Stimulated activated naive CD8-positive, alpha-beta T cell treated with anti-CD3 and anti-CD28 coated beads, Interleukin-15, Interleukin-2, amounts not matched to agents 100 ng/mL and 50 ng/mL, for 24 hours (primary cell): Measurements from ENCODE around the gene ANKRD40CL.
"Not testable (repeated sequence)": the region's sequence is repeated elsewhere in the genome, so short reads cannot be mapped to it uniquely, and the experiment has no call there.

ENCODE experiments used
- H3K27ac Mint-ChIP-seq: one replicate; pipeline ENCODE4 v1.8.0; 2021; ENCODE audit warnings: mild to moderate bottlenecking, mixed read lengths
- H3K27me3 Mint-ChIP-seq: one replicate; pipeline ENCODE4 v1.8.0; 2021; ENCODE audit warnings: mixed read lengths
- H3K36me3 Mint-ChIP-seq: one replicate; pipeline ENCODE4 v1.8.0; 2021; ENCODE audit warnings: low read depth, mixed read lengths
- H3K4me1 Mint-ChIP-seq: one replicate; pipeline ENCODE4 v1.8.0; 2021; ENCODE audit warnings: low read depth, mixed read lengths
- H3K4me3 Mint-ChIP-seq: one replicate; pipeline ENCODE4 v1.8.0; 2021; ENCODE audit warnings: mild to moderate bottlenecking, mixed read lengths
- H3K9me3 Mint-ChIP-seq: one replicate; pipeline ENCODE4 v1.8.0; 2021; ENCODE audit warnings: mixed read lengths

The ANKRD40CL gene

GRCh38 chr17:50767446-50767845 is at the start of gene ANKRD40CL:
TSS of gene ANKRD40CL (minus strand) at chr17:50767518. CDS start at chr17:50766913, 605 bp downstream.
- H3K36me3 Mint-ChIP-seq = no peaks in the 10 kb centered on the region
- H3K4me1 Mint-ChIP-seq = peaks cover 14% of the 10 kb centered on the region
- no peaks in the 10 kb centered on the region for H3K27me3 Mint-ChIP-seq
- H3K4me3 Mint-ChIP-seq = no peak within 1 kb of the TSS
- no peaks in the 10 kb centered on the region for H3K9me3 Mint-ChIP-seq
- no peak within 1 kb of the TSS for H3K27ac Mint-ChIP-seq

GRCh38 chr17:50816271-50816670 is 49.0 kb upstream of the ANKRD40CL start:
- H3K27ac Mint-ChIP-seq = no peak overlapping the region
- peaks cover 22% of the 10 kb centered on the region for H3K27me3 Mint-ChIP-seq
- H3K9me3 Mint-ChIP-seq = no peaks in the 10 kb centered on the region
- H3K4me3 Mint-ChIP-seq = no peak overlapping the region
- H3K4me1 Mint-ChIP-seq = peaks cover 8% of the 10 kb centered on the region
- H3K36me3 Mint-ChIP-seq = no peaks in the 10 kb centered on the region

GRCh38 chr17:50815400-50815799 is 48.1 kb upstream of the ANKRD40CL start:
- no peak overlapping the region for H3K4me3 Mint-ChIP-seq
- peaks cover 8% of the 10 kb centered on the region for H3K4me1 Mint-ChIP-seq
- H3K36me3 Mint-ChIP-seq = no peaks in the 10 kb centered on the region
- no peaks in the 10 kb centered on the region for H3K9me3 Mint-ChIP-seq
- peaks cover 22% of the 10 kb centered on the region for H3K27me3 Mint-ChIP-seq
- H3K27ac Mint-ChIP-seq = no peak overlapping the region

GRCh38 chr17:50813583-50813982 is 46.3 kb upstream of the ANKRD40CL start:
- no peaks in the 10 kb centered on the region for H3K4me1 Mint-ChIP-seq
- H3K36me3 Mint-ChIP-seq = no peaks in the 10 kb centered on the region
- no peak overlapping the region for H3K27ac Mint-ChIP-seq
- H3K27me3 Mint-ChIP-seq = peaks cover 22% of the 10 kb centered on the region
- no peaks in the 10 kb centered on the region for H3K9me3 Mint-ChIP-seq
- no peak overlapping the region for H3K4me3 Mint-ChIP-seq

GRCh38 chr17:50808888-50809287 is 41.6 kb upstream of the ANKRD40CL start:
- H3K27me3 Mint-ChIP-seq = peaks cover 4% of the 10 kb centered on the region
- no peak overlapping the region for H3K4me3 Mint-ChIP-seq
- H3K4me1 Mint-ChIP-seq = no peaks in the 10 kb centered on the region
- no peaks in the 10 kb centered on the region for H3K36me3 Mint-ChIP-seq
- H3K9me3 Mint-ChIP-seq = no peaks in the 10 kb centered on the region
- H3K27ac Mint-ChIP-seq = no peak overlapping the region

- Mint-ChIP-seq H3K4me3 (no peak overlapping the region), H3K36me3 (no peaks in the 10 kb centered on the region), H3K27ac (no peak overlapping the region), H3K27me3 (no peaks in the 10 kb centered on the region), H3K4me1 (no peaks in the 10 kb centered on the region), H3K9me3 (no peaks in the 10 kb centered on the region)
These were observed 41.1 kb upstream of the ANKRD40CL start for GRCh38 chr17:50808413-50808812.

- Mint-ChIP-seq H3K27ac (no peak overlapping the region), H3K9me3 (no peaks in the 10 kb centered on the region), H3K27me3 (no peaks in the 10 kb centered on the region), H3K4me1 (no peaks in the 10 kb centered on the region), H3K36me3 (no peaks in the 10 kb centered on the region), H3K4me3 (no peak overlapping the region)
These were observed 40.4 kb upstream of the ANKRD40CL start for GRCh38 chr17:50807675-50808074.

- Mint-ChIP-seq H3K9me3 (no peaks in the 10 kb centered on the region), H3K4me3 (no peak overlapping the region), H3K36me3 (no peaks in the 10 kb centered on the region), H3K27me3 (no peaks in the 10 kb centered on the region), H3K4me1 (no peaks in the 10 kb centered on the region), H3K27ac (no peak overlapping the region)
These were observed 39.7 kb upstream of the ANKRD40CL start for GRCh38 chr17:50807009-50807408.

GRCh38 chr17:50806141-50806643 is 38.9 kb upstream of the ANKRD40CL start:
- Mint-ChIP-seq H3K36me3 (no peaks in the 10 kb centered on the region), H3K9me3 (no peaks in the 10 kb centered on the region), H3K27me3 (no peaks in the 10 kb centered on the region), H3K4me1 (no peaks in the 10 kb centered on the region), H3K4me3 (no peak overlapping the region), H3K27ac (no peak overlapping the region)

- H3K36me3 Mint-ChIP-seq = no peaks in the 10 kb centered on the region
- no peak overlapping the region for H3K27ac Mint-ChIP-seq
- no peaks in the 10 kb centered on the region for H3K27me3 Mint-ChIP-seq
- no peak overlapping the region for H3K4me3 Mint-ChIP-seq
- no peaks in the 10 kb centered on the region for H3K9me3 Mint-ChIP-seq
- H3K4me1 Mint-ChIP-seq = no peaks in the 10 kb centered on the region
These were observed 38.2 kb upstream of the ANKRD40CL start for GRCh38 chr17:50805486-50805885.

- H3K27ac Mint-ChIP-seq, H3K36me3 Mint-ChIP-seq, H3K27me3 Mint-ChIP-seq, H3K9me3 Mint-ChIP-seq, H3K4me1 Mint-ChIP-seq, H3K4me3 Mint-ChIP-seq: not testable (repeated sequence)
These were observed 37.6 kb upstream of the ANKRD40CL start for GRCh38 chr17:50804749-50805475.

- no peaks in the 10 kb centered on the region for H3K27me3 Mint-ChIP-seq
- H3K4me3 Mint-ChIP-seq = no peak overlapping the region
- H3K4me1 Mint-ChIP-seq = no peaks in the 10 kb centered on the region
- no peak overlapping the region for H3K27ac Mint-ChIP-seq
- no peaks in the 10 kb centered on the region for H3K9me3 Mint-ChIP-seq
- H3K36me3 Mint-ChIP-seq = no peaks in the 10 kb centered on the region
These were observed 36.4 kb upstream of the ANKRD40CL start for GRCh38 chr17:50803676-50804075.

- H3K4me1 Mint-ChIP-seq = no peaks in the 10 kb centered on the region
- no peak overlapping the region for H3K4me3 Mint-ChIP-seq
- no peaks in the 10 kb centered on the region for H3K27me3 Mint-ChIP-seq
- H3K27ac Mint-ChIP-seq = no peak overlapping the region
- H3K9me3 Mint-ChIP-seq = no peaks in the 10 kb centered on the region
- no peaks in the 10 kb centered on the region for H3K36me3 Mint-ChIP-seq
These were observed 35.6 kb upstream of the ANKRD40CL start for GRCh38 chr17:50802609-50803571.

GRCh38 chr17:50800196-50800700 is 32.9 kb upstream of the ANKRD40CL start:
- Mint-ChIP-seq H3K36me3 (no peaks in the 10 kb centered on the region), H3K9me3 (no peaks in the 10 kb centered on the region), H3K4me1 (no peaks in the 10 kb centered on the region), H3K4me3 (no peak overlapping the region), H3K27me3 (no peaks in the 10 kb centered on the region), H3K27ac (no peak overlapping the region)

- Mint-ChIP-seq H3K36me3 (no peaks in the 10 kb centered on the region), H3K27ac (no peak overlapping the region), H3K4me1 (no peaks in the 10 kb centered on the region), H3K27me3 (no peaks in the 10 kb centered on the region), H3K4me3 (no peak overlapping the region), H3K9me3 (no peaks in the 10 kb centered on the region)
These were observed 32.3 kb upstream of the ANKRD40CL start for GRCh38 chr17:50799582-50799981.
